GM18909 (cell line): ENCODE measurements around the gene MEPCE.
A peak's percentile ranks its signal among the peaks of the same experiment; 100 is the strongest.
"Not testable (repeated sequence)": the region's sequence is repeated elsewhere in the genome, so short reads cannot be mapped to it uniquely, and the experiment has no call there.

Source experiments
- ATAC-seq: cut with Tn5 transposase; IDR thresholded peaks from one replicate; pipeline ENCODE4 v1.9.1; 2021; ENCODE audit warnings: mild to moderate bottlenecking; ENCODE audit not compliant: unreplicated experiment, poor library complexity

Gene MEPCE

DNA sequence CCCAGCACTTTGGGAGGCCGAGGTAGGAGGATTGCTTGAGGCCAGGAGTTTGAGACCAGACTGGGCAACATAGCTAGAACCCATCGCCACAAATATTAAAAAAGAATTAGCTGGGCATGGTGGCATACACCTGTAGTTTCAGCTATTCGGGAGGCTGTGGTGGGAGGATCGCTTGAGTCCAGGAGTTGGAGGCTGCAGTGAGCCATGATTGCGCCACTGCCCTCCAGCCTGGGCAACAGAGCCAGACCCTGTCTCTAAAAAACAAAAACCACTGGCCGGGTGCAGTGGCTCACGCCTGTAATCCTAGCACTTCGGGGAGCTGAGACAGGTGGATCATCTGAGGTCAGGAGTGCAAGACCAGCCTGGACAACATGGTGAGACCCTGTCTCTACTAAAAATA is 24.2 kb downstream of the MEPCE start:
- ATAC-seq: not testable (repeated sequence)

DNA sequence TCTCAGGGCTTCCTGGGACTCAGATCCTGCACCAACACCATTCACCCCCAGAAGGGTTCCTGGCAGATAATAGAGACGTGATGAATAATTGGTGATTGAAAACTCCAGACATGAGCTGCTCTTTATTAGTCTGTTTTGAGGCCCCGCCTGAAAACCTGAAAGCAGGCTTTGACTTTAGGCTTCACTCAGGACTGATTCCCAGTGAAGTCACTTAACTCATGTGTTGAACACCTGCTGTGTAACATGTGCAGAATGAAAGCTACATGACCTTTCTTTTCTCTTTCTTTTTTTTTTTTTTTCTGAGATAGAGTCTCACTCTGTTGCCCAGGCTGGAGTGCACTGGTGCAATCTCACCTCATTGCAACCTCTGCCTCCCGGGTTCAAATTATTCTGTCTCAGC is 25.6 kb downstream of the MEPCE start:
- no peak for ATAC-seq

DNA sequence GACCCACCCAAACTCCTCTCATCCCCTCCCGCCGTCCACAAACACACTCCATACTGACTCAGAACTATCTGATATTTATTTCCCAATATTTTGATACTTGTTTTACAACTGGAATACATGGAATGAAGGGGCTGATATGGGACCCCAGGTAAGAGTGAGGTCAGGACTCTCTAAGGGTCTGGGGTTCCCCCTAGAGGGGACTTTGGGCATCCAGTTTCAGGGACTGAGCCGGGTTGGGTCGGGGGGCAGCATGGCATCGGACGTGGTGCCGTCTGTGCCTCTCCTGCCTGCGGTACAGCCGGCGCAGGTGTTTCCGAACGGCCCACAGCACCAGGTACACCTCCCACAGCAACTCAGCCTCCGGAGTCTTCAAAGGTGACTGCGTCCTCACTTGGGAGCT is 26.9 kb downstream of the MEPCE start:
- ATAC-seq: no peak

DNA sequence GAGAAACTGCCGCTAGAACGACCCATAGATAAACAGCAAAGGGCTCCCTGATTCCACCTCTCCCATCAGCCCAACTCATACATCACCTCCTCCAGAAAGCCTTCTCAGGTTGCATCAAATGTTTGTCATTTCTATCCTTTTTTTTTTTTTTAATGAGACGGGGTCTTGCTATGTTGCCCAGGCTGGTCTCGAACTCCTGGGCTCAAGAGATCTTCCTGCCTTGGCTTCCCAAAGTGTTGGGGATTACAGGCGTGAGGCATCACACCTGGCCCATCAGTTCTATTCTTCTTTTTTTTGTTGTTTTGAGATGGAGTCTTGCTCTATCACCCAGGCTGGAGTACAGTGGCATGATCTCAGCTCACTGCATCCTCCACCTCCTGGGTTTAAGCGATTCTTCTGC is 27.4 kb downstream of the MEPCE start:
- ATAC-seq: no peak

DNA sequence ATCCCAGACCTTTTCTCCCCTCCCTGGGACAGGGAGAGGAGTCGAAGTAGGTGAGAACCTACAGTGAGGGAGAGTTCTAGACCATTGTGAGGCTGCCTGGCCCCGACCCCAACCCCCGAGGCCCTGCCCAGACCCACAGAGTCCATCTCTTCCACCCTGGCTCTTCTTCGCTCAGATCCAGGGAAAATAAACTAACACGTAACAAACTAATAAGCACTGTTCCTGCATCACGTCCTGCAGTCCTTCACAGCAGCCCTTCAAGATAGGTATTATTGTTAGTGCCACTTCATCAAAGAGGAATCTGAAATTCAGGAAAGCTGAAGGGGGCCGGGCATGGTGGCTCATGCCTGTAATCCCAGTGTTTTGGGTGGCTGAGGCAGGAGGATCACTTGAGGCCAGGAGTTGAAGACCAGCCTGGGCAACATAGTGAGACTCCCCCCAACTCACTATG is 34.6 kb downstream of the MEPCE start, which contains the start of gene SPACDR:
Gene SPACDR (minus strand): TSS at position 51 of the 451 bp plus-strand sequence. CDS start 235 bp downstream, outside the sequence.
- no peak for ATAC-seq

DNA sequence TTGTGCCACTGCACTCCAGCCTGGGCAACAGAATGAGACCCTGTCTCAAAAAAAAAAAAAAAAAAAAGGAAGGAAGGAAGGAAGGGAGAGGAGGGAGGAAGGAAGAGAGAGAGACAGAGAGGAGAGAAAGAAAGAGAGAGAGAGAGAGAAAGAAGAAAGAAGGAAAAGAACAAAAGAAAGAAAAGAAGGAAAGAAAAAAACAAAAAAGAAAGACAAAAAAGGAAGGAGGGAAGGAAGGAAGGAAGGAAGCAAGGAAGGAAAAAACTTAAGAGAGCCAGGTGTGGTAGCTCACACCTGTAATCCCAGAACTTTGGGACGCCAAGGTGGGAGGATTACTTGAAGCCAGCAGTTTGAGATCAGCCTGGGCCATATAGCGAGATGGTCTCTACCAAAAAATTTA is 35.2 kb downstream of the MEPCE start:
- no peak for ATAC-seq

DNA sequence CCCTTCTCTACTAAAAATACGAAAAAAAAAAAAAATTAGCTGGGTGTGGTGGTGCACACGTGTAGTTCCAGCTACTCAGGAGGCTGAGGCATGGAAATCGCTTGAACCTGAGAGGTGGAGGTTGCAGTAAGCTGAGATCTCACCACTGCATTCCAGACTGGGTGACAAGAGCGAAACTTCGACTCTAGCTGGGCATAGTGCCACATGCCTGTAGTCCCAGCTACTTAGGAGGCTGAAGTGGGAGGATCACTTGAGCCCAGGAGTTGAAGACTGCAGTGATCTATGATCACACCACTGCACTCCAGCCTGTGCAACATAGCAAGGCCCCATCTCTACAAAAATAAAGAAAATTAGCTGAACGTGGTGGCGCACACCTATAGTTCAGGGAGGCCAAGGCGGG is 35.7 kb downstream of the MEPCE start:
- no peak for ATAC-seq

DNA sequence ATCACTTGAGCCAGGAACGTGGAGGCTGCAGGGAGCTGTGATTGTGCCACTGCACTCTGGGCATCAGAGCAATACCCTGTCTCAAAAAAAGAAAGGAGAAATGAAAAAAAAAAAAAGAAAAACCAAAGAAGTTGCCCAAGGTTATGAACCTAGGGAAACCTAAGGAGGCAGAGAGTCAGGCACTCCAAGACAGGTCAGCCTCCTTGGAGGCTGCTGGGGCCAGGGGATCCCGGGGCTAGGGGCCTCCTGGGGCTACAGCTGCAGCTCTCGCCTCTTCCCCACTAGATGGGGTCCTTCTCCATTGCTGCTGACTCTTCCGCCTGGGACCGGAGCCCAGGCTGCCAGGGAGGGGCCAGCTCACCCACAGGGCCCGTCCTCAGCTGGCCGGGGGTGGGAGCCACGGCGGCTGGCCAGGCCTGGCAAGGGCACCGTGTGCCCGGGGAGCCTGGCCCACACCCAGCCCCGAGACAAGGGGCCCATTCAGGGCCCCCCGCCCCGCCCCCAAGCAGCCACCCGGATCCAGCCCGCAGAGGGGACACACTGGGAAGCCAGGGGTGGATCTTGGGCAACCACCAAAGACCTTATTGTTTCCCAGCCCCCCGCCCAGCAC is 36.2 kb downstream of the MEPCE start:
- no peak for ATAC-seq

DNA sequence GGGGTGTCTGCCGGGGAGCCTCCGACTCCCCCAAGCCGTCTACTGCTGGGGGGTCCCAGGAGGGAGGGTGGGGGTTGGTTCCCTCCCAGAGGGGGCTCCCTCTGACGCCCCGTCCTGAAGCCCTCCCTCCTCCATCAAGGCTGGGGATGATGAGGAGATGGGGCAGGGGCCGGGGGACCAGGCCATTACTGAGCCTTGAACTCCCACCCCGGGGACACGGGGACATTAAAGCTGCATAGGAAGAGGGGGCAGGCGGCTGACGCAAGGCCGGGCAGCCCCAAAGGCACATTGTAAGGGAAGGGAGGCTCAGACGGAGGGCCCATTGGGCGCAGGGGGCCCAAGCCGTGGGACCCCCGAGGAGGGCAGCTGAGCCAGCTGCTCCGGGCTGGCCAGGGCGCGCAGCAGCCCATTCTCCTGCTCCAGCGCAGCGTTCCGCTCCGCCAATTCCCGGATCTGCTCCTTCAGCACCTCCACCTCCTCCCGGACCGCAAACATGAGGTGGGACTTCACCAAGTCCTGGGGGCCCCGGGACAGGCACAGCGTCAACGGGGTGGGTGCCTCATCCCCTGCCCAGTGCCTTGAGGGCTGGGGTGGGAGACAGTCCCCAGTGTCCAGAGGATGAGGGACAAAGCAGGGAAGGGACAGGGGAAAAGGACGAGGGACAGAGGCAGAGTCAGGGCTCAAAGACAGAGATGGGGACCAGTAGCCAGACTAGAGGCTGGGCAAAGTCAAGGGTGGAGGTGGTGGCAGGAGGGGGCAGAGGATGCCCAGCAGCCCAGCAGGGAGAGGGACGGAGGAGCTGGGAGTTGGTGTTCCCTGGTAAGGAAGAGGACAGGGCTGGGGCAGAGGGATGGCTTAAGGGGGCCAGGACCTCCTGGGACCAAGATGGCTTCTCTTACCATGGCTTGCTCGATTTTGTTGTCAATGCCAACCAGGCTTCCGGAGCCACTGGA is 37.3 kb downstream of the MEPCE start:
- no peak for ATAC-seq

DNA sequence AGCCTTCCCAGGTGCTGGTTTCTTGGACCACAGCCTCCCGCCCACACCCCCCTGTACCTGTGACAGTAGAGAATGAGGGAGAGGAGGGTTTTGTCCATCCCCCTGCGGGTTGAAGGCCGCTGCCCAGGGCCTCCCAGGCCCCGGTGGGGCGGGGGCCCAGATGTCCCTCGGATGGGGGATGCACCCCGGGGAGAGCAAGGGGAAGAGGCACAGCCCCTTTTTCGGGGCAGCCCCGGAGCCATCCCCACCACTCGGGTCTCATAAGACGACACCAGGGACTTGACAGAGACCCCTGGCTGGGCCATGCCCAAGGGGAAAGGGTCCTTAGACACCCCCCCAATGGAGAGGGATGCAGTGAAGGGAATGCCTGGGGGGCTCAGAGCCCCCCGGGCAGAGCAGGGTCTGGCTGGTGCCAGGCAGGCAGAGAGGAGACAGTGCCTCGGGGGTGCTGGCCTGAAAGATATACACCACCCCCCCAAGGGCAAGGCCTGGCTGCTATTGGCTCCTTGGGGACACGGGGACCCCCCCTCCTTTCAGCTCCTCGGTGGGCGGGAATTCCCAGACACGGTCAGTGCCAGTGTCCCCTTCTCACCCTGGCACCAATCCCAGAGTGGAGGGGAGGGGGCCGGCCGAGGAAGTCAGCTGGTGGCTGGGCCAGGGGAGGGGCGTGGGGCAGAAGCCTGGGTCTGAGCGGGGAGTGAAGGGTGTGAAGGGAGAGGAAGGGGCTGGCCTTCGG is 38.2 kb downstream of the MEPCE start:
- no peak for ATAC-seq

DNA sequence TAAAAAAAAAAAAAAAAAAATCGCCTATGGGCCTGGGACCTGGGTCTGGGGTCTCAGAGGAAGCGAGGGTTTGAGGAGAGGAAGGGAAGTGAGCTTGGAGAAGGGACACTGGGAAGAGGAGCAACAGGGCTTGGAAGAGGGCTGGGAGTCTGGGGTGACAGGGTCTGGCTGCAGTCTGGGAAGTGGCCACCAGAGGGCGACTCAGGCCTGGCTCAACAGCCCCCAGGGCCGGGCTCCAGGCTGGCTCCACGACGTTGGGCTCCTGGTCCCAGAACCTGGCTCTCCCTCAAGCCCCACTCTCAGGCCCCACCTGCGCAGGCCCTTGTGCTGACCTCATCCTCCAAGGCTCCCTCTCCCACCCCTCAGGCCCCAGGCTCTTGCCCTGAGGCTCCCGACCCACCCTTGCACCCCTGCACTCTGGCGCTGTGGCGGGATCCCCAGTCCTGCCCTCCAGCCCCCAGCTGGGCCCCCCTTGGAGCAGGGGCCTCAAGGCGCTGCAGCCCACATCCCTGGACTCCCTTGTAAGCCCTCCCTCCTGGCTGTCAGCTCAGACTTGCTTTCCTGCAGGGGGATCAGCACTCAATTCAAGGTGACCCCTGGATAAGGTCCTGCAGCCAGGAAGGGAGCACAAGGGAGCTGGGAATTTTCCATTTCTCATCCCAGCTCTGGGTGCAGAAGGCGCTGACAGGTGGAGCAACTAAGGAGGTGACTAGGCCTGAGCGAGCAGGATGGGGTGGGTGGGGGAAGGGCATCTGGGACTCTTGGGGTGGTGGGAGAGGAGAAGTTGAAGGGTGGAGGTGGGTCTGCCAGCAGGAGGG is 39.8 kb downstream of the MEPCE start:
- ATAC-seq: peak; percentile 65

DNA sequence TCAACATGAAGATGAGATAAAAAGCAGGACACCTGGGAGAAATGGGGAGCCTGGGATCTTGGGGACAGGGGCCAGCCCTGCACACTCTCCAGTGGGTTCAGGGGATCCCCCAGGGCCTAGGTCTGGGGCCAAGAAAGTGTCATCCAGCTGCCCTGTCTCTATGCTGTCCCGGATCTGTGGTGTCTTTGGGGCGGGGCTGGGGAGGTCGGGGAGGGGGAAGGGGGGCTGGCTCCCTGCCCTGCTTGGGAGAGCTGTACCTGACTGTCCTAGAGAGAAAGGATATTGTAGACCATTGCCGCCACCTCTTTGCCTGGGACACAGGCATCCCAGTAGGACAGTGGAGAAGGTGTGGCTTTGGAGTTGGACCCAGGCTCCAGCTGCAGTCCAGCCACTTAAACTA is 41.4 kb downstream of the MEPCE start:
- ATAC-seq: no peak

DNA sequence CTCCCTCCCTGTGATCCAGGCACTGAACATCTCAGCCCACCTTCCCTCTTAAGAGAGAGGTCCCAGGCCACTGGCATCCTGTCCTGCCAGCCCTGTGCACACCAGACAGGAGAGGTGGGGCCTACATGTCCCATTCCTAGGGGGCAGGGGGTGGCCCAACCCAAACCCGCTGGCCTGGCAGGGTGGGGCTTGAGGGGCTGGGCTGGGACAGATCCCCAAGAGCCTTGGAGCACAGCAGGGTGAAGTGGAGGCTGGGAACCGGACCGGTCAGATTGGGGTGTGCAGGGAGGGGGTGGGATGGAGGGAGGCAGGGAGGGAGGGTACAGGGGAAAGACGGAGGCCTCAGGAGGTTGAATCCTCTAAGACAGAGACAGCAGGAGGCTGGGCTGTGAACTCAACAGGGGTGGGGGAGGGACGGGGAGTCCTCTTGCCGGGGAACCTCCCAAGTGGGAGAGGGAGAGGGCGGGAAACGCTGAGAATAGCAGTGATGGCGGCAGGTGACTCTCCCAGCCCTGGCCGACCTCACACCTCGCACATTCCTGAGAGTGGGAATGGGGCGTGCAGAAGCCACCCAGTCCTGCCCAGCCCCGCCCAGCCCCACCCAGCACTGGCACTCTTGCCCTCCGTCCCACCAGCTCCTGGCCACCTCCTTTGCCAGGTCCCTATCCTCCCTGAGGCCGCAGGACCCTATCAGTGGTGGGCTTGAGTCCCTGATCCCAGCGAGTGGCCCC is 42.7 kb downstream of the MEPCE start:
- ATAC-seq: no peak

DNA sequence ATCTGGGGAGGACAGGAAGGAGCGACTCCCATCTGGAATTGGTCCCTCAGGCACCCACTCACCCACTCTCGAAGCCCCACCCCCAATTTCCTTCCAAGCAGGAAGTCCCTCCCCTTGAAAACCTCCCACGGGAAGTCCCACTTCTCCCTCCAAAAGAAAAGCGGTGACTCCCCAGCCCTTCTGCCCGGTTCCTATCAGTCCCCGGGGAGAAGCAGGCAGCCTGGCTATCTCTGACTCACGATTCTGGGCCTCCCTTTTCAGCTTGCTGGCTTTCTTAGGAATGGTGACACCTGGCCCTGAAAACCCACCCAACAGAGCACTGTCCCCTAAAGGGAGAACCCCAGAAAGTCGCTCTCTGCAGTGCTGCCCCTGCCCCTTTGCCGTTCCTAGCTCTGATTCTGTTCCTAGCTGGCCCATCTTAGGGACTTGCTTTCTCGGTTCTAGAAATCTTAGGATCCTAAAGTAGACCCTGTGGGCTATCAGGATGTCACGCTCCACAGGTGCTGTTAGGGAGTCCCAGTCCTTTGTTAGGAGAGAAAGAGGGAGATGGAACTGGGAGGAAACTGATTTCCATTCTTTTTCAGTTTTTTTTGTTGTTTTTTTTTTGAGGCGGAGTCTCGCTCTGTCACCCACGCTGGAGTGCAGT is 43.3 kb downstream of the MEPCE start:
- no peak for ATAC-seq

DNA sequence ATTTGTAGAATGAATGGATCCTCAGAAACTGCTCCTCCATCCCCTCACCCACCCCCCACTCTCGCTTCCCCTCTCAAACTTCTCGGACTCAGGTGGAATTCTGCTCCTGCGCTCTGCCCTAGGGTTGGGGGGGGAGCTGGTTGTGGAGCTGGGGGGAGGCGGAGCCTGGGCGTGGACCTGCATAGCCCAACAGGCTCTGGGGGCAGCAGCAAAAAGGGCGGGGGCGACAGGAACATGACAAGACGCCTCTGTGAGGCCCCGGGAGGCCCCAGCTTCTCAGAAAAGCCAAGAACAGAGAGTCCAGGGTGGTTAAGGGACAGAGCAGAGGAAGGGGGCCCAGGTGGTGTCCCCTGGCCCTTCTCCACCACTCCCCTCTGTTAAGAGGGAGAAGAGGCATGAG is 45.9 kb downstream of the MEPCE start:
- ATAC-seq: no peak

DNA sequence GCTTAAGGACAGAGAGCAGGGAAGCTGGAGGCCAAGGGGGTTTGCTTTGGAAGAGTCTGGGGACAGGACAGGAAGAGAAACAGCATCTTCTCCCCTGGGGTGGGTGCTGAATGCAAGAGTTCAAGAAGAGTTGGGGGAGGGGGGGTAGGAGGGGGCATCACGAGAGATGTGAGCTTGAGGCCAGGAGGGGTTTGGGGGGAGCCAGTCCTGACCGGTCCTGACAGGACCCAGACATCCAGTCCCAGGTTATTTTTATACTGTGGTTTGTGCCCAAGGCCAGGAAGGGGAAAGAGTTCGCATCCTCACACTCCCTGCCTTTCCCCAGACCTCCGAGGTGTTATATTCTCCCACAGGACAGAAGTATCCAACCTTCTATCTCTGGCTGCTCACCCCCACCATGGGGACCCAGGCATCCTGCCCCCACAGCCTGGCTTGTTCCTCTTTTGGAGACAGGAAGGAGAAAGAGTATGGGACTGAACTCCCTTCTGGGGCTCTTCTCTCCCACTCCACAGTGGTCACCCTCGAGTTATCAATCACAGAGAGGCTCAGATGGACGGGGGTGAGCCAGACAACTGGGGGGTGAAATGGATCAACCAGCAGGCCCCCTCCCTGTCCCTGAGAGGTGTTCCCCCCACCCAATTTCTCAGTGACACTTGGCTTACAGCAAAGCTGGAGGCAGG is 46.6 kb downstream of the MEPCE start:
- ATAC-seq: no peak

DNA sequence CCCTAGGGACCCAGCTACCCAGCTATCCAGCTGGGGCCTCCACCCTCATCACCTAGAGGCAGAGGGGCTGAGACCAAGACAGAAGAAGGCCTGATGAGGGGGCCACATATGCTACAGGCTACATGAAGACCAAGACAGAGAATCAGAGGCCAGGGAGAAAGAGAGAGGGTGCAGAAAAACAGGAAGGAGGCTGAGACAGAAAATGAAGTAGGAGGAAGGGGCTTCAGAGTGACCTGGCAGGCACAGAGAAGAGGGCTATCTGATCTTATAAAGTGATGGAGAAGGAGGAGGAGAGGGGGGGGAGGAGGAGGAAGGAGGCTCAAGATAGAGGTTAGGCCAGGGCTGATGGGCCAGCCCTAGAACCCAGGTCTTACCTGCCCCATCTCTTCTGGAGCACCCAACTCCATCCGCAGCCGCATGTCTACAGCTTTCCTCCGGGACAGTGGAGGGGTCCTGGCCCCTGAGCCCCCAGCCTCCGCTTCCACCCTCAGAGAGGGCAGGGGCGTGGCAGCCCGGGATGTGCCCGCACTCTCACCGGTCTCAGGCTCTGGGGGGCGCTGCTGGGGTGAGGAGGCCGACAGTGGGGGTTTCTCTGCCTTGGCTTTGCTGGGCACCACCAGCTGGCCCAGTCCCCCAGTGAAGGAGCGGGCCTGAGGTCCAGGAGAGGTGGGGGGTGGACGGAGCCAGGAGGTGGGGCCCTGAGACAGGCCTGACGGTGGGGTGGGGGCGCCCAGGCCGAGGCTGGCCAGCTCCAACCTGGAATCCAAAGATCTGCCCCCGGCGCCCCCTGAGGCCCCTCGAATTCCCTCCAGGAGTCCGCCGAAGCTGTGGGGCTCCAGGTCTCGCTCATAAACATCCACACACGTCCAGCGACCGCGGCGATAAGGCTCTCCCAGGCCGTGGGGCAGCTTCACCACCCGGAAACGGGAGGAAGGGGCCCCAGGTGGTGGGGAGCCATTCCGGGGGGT is 47.6 kb downstream of the MEPCE start:
- ATAC-seq: no peak
